Spleen (tissue), 7 donors: Measurements from ENCODE around the gene ZXDC.

Experiments used
- POLR2A ChIP-seq, 3 donors: fragments of 450-650 bp; IDR thresholded peaks; one replicate each; pipeline ENCODE4 v1.5.1; 2017; ENCODE audit warnings: antibody characterized with exemption in 3 of 3, mild to moderate bottlenecking in 1 of 3
- POLR2AphosphoS5 ChIP-seq, 3 donors: sonication (generic); formaldehyde crosslinking; IDR thresholded peaks; one replicate each; pipeline ENCODE4 v1.5.1; 2017; ENCODE audit warnings: antibody characterized with exemption in 3 of 3
- TF ChIP-seq, protein P1 (sequence below), 11 experiments: fragments of 200-600 bp in 7 of 11; fragments of 450-650 bp in 4 of 11; sonication (generic) in 4 of 11; IDR thresholded peaks in 8 of 11; conservative IDR thresholded peaks in 3 of 11; 1 replicate in 7 of 11; 2 replicates in 4 of 11; pipeline versions ENCODE4 v1.4.0 to v1.8.0; 2016 to 2021; ENCODE audit warnings: antibody characterized with exemption in 11 of 11, inconsistent platforms in 4 of 11, mild to moderate bottlenecking in 1 of 11
- donor health status: DM: no; HTN: no; CAD: no; lungs with moderate emphysema.
- donor health status: DM: no; HTN: no; CAD: no.
- donor health status: DM: no; HTN: no; CAD: no.

DNA sequence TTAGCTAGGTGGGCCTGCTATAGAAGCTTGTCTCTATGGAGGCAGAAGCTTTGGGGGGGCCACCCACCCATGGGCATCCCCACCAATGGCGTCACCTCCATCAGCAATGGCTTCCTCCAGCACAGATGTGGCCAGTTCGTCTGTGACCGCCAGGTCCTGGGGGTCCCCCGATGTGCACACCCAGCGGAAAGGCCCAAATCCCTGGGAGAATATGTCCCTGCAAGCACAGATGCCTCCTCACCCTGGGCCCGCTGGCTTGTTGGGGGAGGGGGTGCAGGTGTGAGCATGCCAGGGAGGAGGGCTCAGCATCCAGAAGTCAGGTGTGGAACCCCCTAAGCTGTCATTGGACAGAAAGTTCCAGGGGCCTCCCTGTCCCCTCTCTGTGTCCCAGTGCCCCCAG is 22.3 kb upstream of the ZXDC start:
- TF ChIP-seq, protein P1, sequence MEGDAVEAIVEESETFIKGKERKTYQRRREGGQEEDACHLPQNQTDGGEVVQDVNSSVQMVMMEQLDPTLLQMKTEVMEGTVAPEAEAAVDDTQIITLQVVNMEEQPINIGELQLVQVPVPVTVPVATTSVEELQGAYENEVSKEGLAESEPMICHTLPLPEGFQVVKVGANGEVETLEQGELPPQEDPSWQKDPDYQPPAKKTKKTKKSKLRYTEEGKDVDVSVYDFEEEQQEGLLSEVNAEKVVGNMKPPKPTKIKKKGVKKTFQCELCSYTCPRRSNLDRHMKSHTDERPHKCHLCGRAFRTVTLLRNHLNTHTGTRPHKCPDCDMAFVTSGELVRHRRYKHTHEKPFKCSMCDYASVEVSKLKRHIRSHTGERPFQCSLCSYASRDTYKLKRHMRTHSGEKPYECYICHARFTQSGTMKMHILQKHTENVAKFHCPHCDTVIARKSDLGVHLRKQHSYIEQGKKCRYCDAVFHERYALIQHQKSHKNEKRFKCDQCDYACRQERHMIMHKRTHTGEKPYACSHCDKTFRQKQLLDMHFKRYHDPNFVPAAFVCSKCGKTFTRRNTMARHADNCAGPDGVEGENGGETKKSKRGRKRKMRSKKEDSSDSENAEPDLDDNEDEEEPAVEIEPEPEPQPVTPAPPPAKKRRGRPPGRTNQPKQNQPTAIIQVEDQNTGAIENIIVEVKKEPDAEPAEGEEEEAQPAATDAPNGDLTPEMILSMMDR (IDR thresholded peaks at IDR 0.05 in 8 of 11, conservative IDR thresholded peaks at IDR 0.05 in 3 of 11), result no peak
- no peak for TF ChIP-seq POLR2A (IDR thresholded peaks at IDR 0.05)
- TF ChIP-seq POLR2AphosphoS5 (IDR thresholded peaks at IDR 0.05), result no peak
